Neural cell (in vitro differentiated cells): ENCODE data around the gene STKLD1. TPM values are rescaled to one million over a fixed set of nuclear protein-coding genes. Genes with fewer than 3 reads are reported as not detected.

ENCODE experiments used
- H2AFZ ChIP-seq: fragments of 200-600, 300-800 bp; sonication (generic), shearing (Covaris generic); 2 replicates; pipeline ENCODE4 v1.6.0; 2014; ENCODE audit warnings: low read depth, mild to moderate bottlenecking, antibody characterized with exemption, low read length, moderate library complexity
- H3F3A ChIP-seq: fragments of 200-600 bp; shearing (Covaris generic); 2 replicates; pipeline ENCODE4 v1.6.1; 2016; ENCODE audit warnings: mild to moderate bottlenecking, moderate library complexity, mixed read lengths, antibody characterized with exemption, low read length; ENCODE audit not compliant: insufficient read depth, poor library complexity, severe bottlenecking
- H3K27ac ChIP-seq: fragments of 200-600, 300-800 bp; sonication (generic), shearing (Covaris generic); 2 replicates; pipeline ENCODE4 v1.5.1; 2014; ENCODE audit warnings: mild to moderate bottlenecking, low read length, moderate library complexity
- H3K27me3 ChIP-seq: fragments of 300-800, 200-600 bp; sonication (generic), shearing (Covaris generic); 2 replicates; pipeline ENCODE4 v1.6.0; 2014; ENCODE audit warnings: mild to moderate bottlenecking, low read depth, low read length, moderate library complexity; ENCODE audit not compliant: insufficient read depth
- H3K36me3 ChIP-seq: fragments of 300-800, 200-600 bp; sonication (generic), shearing (Covaris generic); 2 replicates; pipeline ENCODE4 v1.5.1; 2014; ENCODE audit warnings: mild to moderate bottlenecking, antibody characterized with exemption, low read length, moderate library complexity; ENCODE audit not compliant: insufficient read depth
- H3K4me2 ChIP-seq: fragments of 300-800, 200-600 bp; sonication (generic), shearing (Covaris generic); 2 replicates; pipeline ENCODE4 v1.6.0; 2014; ENCODE audit warnings: mild to moderate bottlenecking, low read length
- H3K4me3 ChIP-seq: fragments of 300-800, 200-600 bp; sonication (generic), shearing (Covaris generic); 2 replicates; pipeline ENCODE4 v1.5.1; 2014; ENCODE audit warnings: mild to moderate bottlenecking, low read length, moderate library complexity
- H3K79me2 ChIP-seq: fragments of 200-600 bp; shearing (Covaris generic); replicated peaks from 2 replicates; pipeline ENCODE4 v1.6.0; 2014; ENCODE audit warnings: mild to moderate bottlenecking, low read length, moderate library complexity; ENCODE audit not compliant: insufficient read depth
- H3K9ac ChIP-seq: fragments of 300-800, 200-600 bp; sonication (generic), shearing (Covaris generic); 2 replicates; pipeline ENCODE4 v1.6.1; 2016; ENCODE audit warnings: mild to moderate bottlenecking, low read length, mixed read lengths
- H3K9me2 ChIP-seq: fragments of 200-600 bp; shearing (Covaris generic); 2 replicates; pipeline ENCODE4 v1.6.1; 2016; ENCODE audit warnings: mild to moderate bottlenecking, low read length, mixed read lengths; ENCODE audit not compliant: insufficient read depth
- H3K9me3 ChIP-seq: fragments of 200-600, 300-800 bp; sonication (generic), shearing (Covaris generic); 2 replicates; pipeline ENCODE4 v1.6.1; 2016; ENCODE audit warnings: mild to moderate bottlenecking, mixed run types, low read length, moderate library complexity, mixed read lengths
- H4K20me1 ChIP-seq: fragments of 200-600 bp; shearing (Covaris generic); 2 replicates; pipeline ENCODE4 v1.6.1; 2016; ENCODE audit warnings: mild to moderate bottlenecking, mixed run types; ENCODE audit not compliant: insufficient read depth
- EP300 ChIP-seq: fragments of 450-650 bp; conservative IDR thresholded peaks from 2 replicates; pipeline ENCODE4 v1.6.1; 2014; ENCODE audit warnings: antibody characterized with exemption, mild to moderate bottlenecking, moderate library complexity; ENCODE audit not compliant: poor library complexity, severe bottlenecking
- EZH2 ChIP-seq: fragments of 200-600, 300-800 bp; shearing (Covaris generic), sonication (generic); IDR thresholded peaks from 2 replicates; pipeline ENCODE4 v1.6.1; 2014; ENCODE audit warnings: antibody characterized with exemption, low read length, borderline replicate concordance, mild to moderate bottlenecking; ENCODE audit not compliant: insufficient read depth, poor library complexity, severe bottlenecking
- MXI1 ChIP-seq: fragments of 450-650 bp; conservative IDR thresholded peaks from 2 replicates; pipeline ENCODE4 v1.6.1; 2014; ENCODE audit warnings: antibody characterized with exemption, mild to moderate bottlenecking; ENCODE audit not compliant: poor library complexity, severe bottlenecking
- POLR2AphosphoS5 ChIP-seq: IDR thresholded peaks from 2 replicates; pipeline ENCODE4 v1.6.1; 2012
- RAD21 ChIP-seq: fragments of 450-650 bp; conservative IDR thresholded peaks from 2 replicates; pipeline ENCODE4 v1.6.1; 2014; ENCODE audit warnings: antibody characterized with exemption, mild to moderate bottlenecking, moderate library complexity
- REST ChIP-seq: IDR thresholded peaks from 2 replicates; pipeline ENCODE4 v1.6.1; 2012; ENCODE audit warnings: borderline replicate concordance
- SMC3 ChIP-seq: fragments of 450-650 bp; conservative IDR thresholded peaks from 2 replicates; pipeline ENCODE4 v1.6.1; 2014; ENCODE audit warnings: antibody characterized with exemption, mild to moderate bottlenecking, moderate library complexity; ENCODE audit not compliant: poor library complexity
- TAF1 ChIP-seq: IDR thresholded peaks from 2 replicates; pipeline ENCODE4 v1.6.1; 2012; ENCODE audit warnings: low read depth
- polyA plus RNA-seq: library from polyadenylated mRNA; depleted of rRNA; stranded (reverse); fragments of >200 nt; gene quantifications from 2 replicates; pipeline ENCODE4 v1.2.3, GENCODE V29; 2014
- TF ChIP-seq, protein P1 (sequence below): fragments of 450-650 bp; IDR thresholded peaks from 2 replicates; pipeline ENCODE4 v1.5.1; 2014; ENCODE audit warnings: antibody characterized with exemption, mild to moderate bottlenecking, moderate library complexity; ENCODE audit not compliant: poor library complexity, severe bottlenecking

Gene STKLD1
- polyA plus RNA-seq, 1 donor from 2014 or later: 1.1 TPM

GRCh38 chr9:133406480-133407307 lies 30.5 kb downstream of the STKLD1 start:
- Histone ChIP-seq H3K4me3 (no peak overlapping the region), H3F3A (no peaks in the 10 kb centered on the region), H3K79me2 (no peaks in the 10 kb centered on the region), H3K9me3 (no peaks in the 10 kb centered on the region), H3K36me3 (no peaks in the 10 kb centered on the region), H3K9me2 (no peaks in the 10 kb centered on the region), H3K4me2 (no peak overlapping the region), H3K27me3 (no peaks in the 10 kb centered on the region), H3K27ac (no peak overlapping the region), H2AFZ (no peak overlapping the region), H3K9ac (no peak overlapping the region), H4K20me1 (no peaks in the 10 kb centered on the region)
- TF ChIP-seq SMC3 (peak; percentile 80), RAD21 (peak; percentile 63), EZH2 (no peak), MXI1 (no peak), POLR2AphosphoS5 (no peak), TAF1 (no peak), EP300 (no peak), REST (no peak)
- TF ChIP-seq, protein P1, sequence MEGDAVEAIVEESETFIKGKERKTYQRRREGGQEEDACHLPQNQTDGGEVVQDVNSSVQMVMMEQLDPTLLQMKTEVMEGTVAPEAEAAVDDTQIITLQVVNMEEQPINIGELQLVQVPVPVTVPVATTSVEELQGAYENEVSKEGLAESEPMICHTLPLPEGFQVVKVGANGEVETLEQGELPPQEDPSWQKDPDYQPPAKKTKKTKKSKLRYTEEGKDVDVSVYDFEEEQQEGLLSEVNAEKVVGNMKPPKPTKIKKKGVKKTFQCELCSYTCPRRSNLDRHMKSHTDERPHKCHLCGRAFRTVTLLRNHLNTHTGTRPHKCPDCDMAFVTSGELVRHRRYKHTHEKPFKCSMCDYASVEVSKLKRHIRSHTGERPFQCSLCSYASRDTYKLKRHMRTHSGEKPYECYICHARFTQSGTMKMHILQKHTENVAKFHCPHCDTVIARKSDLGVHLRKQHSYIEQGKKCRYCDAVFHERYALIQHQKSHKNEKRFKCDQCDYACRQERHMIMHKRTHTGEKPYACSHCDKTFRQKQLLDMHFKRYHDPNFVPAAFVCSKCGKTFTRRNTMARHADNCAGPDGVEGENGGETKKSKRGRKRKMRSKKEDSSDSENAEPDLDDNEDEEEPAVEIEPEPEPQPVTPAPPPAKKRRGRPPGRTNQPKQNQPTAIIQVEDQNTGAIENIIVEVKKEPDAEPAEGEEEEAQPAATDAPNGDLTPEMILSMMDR: peak; percentile 82

DNA sequence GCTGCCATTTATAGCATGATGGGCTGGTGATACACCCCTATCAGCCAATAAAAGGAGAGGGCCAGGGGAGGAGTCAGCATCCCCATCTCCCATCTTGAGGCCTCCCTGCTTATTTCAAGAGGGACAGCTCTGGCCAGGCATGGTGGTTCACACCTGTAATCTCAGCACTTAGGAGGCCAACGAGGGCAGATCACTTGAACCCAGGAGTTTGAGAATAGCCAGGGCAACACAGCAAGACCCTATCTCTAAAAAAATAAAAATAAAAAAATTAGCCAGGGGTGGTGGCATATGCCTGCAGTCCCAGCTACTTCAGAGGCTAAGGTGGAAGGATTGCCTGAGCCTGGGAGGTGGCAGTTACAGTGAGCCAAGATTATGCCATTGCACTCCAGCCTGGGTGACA lies 31.9 kb downstream of the STKLD1 start:
- H3K36me3 ChIP-seq: no peaks in the 10 kb centered on the region
- H3K79me2 ChIP-seq: no peaks in the 10 kb centered on the region
- no peak overlapping the region for H3K27ac ChIP-seq
- no peaks in the 10 kb centered on the region for H3K9me2 ChIP-seq
- no peaks in the 10 kb centered on the region for H3F3A ChIP-seq
- H3K27me3 ChIP-seq: no peaks in the 10 kb centered on the region
- no peak overlapping the region for H3K4me2 ChIP-seq
- TF ChIP-seq EZH2 (no peak), TAF1 (no peak), REST (no peak), POLR2AphosphoS5 (no peak), SMC3 (no peak), RAD21 (no peak), MXI1 (no peak), EP300 (no peak)
- TF ChIP-seq, protein P1: no peak
- H4K20me1 ChIP-seq: no peaks in the 10 kb centered on the region
- no peaks in the 10 kb centered on the region for H3K9me3 ChIP-seq
- H2AFZ ChIP-seq: no peak overlapping the region
- H3K9ac ChIP-seq: no peak overlapping the region
- no peak overlapping the region for H3K4me3 ChIP-seq
